Measurements from ENCODE around the gene PDE4D.

Gene PDE4D

GRCh38 chr5:59348189-59348588 is 545.3 kb downstream of the PDE4D start:
- no peak for DNase-seq

DNA sequence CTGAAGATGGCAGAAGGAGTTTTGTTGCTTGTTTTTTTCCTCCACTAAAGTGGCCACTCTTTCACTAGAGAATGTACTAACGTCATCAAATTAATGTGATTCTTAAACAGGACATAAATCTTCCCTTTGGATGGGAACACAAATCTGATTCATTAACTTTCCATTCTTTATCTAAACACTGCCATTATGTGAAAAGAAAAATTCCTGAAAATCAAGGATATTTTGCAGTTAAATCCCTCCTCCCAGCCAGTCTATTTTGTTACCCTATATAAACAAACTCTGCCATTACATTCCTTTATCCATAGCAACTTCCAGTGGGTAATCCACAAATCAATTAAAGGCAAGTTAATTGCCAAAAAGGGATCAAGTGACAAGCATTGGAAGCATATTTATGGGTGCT is 546.5 kb downstream of the PDE4D start:
- DNase-seq: no peak

DNA sequence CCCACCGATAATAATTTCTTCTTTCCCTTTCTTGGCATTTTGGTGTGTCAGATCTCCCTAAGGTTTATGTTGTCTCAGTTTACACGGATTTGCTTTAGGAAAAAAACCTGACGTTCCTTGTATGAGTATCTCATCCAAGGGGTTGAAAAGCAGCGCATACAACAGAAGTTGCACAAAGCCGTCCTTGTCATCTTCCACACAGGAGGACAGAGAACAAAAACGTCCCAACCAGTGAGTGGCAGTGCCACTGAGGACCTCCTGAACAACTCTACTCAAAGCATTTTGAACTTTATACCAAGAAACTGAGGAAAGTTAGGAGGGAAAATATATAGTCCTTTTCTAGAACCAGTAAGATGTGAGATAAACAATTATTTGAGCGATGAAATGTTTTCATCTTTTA is 547.0 kb downstream of the PDE4D start:
- DNase-seq: no peak

GRCh38 chr5:59342181-59342580 is 551.3 kb downstream of the PDE4D start:
- no peak for DNase-seq

GRCh38 chr5:59341760-59342159 is 551.8 kb downstream of the PDE4D start:
- no peak for DNase-seq

- DNase-seq: no peak
These were observed 552.4 kb downstream of the PDE4D start for GRCh38 chr5:59341155-59341554.

DNA sequence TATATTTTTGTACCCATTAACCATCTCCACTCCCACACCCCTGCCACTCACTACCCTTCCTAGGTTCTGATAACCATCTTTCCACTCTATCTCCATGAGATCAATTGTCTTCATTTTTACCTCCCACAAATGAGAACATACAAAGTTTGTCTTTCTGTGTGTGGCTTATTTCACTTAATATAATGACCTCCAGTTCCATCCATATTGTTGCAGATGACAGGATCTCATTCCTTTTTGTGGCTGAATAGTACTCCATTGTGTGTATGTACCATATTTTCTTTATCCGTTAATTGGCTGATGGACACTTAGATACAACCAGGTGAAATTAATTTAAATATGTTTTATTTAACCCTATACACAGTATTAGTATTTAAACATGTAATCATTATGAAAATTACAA is 552.9 kb downstream of the PDE4D start:
- DNase-seq: no peak

DNA sequence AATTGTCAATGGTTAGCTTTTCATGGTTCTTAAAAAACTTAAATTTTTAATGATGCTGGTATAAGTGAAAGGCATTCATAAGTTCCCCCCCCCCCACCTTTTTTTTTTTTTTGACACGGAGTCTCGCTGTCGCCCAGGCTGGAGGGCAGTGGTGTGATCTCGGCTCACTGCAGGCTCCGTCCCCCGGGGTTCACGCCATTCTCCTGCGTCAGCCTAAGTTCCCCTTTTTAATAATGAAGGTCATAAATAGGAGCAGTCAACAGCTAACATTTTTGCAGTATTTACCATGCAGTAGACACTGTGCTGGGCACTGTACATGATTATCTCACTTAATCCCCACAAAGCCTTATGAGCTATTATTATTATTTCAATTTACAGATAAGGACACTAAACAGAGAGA is 556.3 kb downstream of the PDE4D start:
- no peak for DNase-seq

DNA sequence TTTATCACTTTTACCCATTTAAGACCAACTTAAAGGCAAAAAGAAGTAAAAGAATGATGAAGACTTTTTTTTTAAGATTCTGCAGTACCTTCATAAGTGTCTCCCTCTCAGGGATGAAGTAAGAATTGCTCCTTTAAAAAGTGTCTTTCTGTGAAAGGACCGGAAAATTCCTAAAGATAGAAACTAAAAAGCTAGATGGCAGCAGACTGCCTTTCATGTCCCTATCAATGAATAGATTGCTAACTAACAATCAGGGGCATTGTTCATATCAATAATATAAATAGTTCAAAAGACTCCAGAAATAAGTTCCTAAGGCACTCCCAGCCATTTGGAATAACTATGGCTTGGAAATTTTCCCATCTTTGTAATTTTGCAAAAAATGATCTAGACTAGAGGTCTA is 558.0 kb downstream of the PDE4D start:
- DNase-seq: no peak

- DNase-seq: no peak
These were observed 560.1 kb downstream of the PDE4D start for GRCh38 chr5:59333416-59333815.

DNA sequence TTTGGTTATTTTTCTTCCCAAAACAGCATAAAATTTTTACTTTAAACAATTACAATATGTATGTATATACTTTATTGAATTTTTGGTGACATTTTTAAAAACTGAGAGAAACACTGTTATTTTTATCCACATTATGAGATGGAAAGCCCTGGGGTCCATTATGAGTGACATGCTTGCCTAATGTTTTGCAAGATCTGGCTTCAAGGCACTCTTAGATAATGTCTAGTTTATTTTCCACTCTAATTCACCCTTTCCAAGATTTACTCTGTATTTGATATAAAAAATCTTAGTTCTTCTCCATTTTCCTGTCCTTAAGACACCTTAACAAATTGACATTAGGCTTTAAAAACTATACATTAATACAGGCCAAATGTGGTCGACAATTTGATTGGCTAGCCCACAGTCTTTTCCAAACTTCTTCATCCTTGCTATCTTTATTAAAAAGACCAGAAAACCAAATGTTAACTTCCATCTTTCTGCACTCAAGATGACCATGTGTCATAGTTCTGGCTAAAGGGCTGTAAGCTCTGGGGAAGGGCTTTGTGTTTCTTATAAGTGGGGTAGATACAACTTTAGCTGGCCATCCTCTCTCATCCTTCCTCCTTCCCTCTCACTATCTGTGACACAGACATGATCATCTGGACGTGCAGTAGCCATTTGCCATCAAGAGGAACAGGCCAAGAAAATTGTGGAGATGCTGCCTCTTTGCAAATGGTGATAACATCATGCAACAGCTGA is 561.1 kb downstream of the PDE4D start:
- no peak for DNase-seq

DNA sequence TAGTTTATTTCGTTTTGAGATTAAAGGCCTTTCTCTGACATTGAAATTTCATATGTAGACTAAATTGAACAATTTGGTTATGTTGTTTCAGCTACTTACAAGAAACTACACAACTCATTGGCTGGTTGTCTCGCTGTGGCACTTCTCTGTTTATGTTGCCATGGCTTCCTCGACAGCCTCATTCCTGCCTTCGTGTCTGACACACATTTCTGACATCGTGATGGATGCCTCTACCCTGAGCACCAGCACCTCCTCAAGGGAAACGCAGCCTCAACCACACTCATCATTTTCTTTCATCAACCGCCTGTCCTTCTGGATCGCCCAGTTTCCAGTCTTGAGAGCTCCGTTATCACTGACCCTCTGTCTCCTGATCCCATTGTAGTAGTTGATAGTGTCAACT is 562.8 kb downstream of the PDE4D start:
- no peak for DNase-seq

DNA sequence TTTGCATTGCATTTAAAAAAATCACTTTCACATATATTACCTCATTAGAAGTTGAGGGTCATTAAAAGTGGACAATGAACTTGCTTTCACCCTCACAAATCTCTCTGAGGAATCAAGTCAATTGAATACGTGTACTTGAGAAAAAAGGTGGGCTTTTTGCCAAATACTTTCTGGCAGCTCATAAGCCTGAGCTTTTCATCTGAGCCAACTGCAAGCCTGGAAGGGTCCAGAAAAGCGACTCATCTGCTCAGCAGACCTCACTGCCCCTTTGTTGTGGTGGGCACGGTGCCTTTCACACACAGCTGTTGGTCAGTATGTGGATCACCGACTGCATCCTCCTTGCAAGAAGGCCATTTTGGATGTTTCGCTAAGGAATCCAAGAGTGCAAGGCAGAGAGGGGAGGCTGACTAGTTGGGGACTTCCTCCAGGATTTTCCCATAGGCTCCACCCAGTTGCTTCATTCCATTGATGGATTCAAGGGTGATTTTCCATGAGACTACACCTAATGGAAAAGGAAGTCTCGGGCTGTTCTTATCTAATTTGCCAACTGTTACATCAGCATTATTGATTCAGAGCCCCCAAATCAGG is 564.7 kb downstream of the PDE4D start:
- no peak for DNase-seq

DNA sequence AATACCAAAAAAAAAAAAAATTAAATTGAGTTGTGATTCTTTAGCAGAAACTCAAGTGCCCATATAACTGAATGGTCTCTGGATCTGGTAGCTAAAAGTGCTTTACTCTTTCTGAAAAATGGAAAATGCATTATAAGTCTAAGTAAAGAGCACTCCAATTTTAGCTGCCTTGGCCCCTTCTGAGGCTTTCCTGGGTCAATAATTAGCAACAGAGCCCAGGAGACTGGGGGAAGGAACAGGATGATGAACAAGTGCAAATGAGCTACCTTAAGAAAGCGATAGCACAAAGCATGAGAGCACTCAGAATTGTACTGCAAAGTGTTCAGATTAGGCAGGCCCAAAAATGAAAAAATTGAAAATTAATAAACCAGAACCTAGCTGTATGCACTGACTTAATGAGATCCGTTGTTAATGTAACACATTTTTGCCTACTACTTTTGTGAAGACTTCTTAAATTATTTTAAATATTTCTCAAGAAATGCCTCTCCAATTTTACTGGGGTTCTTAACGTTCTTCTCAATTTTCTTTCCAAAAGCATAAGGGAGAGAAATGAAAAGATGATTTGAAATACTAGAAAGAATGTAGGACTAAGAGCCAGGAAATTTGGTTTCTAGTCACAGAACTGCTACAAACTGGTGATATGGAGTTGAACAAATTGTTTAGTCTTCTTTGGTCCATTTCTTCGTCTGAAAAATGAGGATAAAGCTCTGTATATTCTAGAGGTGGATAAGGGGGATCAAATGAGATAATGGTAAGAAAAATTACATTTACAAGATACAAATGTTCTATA is 566.1 kb downstream of the PDE4D start:
- no peak for DNase-seq

DNA sequence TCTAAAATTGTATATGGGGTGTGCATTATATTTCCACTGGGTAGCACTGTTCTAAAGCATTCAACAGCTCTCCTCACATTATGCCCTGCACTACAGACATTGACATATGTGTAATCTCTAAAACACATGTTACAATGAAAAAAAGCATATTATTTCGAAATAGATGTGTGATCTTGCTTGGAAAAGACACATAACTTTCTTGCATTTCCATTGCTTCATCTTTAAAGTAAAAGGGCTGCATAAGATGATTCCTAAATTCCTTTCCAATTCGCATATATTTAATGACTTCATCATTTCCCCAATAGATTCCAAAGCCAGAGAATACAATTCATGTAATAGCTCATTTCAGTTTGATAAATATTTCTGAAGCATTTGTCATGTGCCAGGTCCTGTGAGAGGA is 566.9 kb downstream of the PDE4D start:
- no peak for DNase-seq

DNA sequence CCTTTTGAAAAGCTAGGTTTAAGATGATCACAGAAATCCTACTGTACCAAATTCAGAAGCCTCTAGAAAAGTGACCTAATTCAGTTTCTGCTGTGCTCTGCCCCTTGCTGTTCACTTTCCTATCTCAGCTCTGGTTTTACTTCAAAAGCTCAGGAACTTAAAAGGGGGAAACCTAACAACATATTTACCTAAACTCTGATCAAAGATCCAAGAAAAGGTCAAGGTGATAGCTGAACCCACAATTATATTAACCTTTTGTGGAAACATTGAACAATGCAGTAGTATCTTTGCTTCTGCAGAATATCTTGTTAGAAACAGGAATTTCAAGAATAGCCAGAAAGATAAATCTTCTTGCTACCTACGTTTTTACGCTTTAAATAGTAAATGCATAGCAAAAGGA is 568.5 kb downstream of the PDE4D start:
- no peak for DNase-seq

GRCh38 chr5:59322894-59323293 is 570.6 kb downstream of the PDE4D start:
- DNase-seq: no peak

DNA sequence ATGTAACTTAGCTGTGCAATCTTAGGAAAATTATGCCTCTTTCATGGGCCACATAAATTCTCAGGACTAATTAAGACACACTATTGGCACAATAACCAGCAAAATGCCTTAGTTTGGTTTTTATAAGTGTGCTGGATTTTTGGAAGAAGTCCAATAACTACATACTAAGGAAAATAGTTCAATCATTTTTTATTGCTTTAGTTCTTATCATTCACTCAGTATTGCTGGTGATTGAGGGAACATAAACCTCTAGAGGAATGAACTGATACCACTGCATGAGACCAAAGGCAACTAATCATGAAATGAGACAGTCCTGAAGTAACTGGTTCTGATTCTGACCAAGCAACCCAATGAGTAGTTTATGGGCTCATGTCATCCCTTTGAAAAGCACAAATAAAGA is 571.5 kb downstream of the PDE4D start:
- no peak for DNase-seq

GRCh38 chr5:59321642-59322041 is 571.9 kb downstream of the PDE4D start:
- no peak for DNase-seq

- no peak for DNase-seq
These were observed 573.1 kb downstream of the PDE4D start for GRCh38 chr5:59320420-59320819.

DNA sequence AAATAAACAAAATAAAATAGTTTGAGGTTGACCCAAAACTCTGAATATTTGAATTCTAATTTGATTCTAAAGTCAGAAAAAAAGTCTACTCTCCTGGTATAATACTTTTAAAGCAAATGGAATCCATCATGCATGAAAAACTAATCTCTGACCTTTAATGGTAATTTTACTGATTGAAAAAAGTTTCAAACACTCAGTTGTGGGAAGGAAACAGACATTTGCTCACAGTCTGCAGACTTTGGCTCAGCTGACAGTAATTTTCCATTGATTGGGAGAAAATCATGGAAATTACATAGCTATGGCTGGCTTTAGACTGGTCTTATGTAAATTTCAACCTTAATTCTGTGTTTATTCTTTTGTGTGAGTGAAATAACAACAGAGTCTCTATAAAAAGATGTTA is 574.3 kb downstream of the PDE4D start:
- DNase-seq: no peak

- no peak for DNase-seq
These were observed 575.7 kb downstream of the PDE4D start for GRCh38 chr5:59317774-59318205.

GRCh38 chr5:59317023-59317773 is 576.3 kb downstream of the PDE4D start:
- no peak for DNase-seq

Data from effector CD4-positive, alpha-beta T cell (primary cell).